Bronchial epithelial cell (primary cell): ENCODE results near the gene IFITM10. TPM values are rescaled to one million over a fixed set of nuclear protein-coding genes. Genes with fewer than 3 reads are reported as not detected.
A peak's percentile ranks its signal among the peaks of the same experiment; 100 is the strongest.

ENCODE experiments used
- DNase-seq: peaks from one replicate; pipeline ENCODE4 v3.0.0-alpha.2; 2010; ENCODE audit warnings: low read depth
- FAIRE-seq: peaks from 2 replicates; lab custom pipeline; 2011; peaks lifted over from hg19 to GRCh38; lab: Jason Lieb, UNC
- H3K27me3 ChIP-seq: 2 replicates; pipeline ENCODE4 v1.5.1; 2011; ENCODE audit warnings: low read length; ENCODE audit not compliant: control insufficient read depth, insufficient read depth
- H3K36me3 ChIP-seq: 2 replicates; pipeline ENCODE4 v1.5.1; 2011; ENCODE audit warnings: low read length; ENCODE audit not compliant: control insufficient read depth, insufficient read depth
- H3K4me3 ChIP-seq: 2 replicates; pipeline ENCODE4 v1.5.1; 2011; ENCODE audit warnings: mild to moderate bottlenecking, low read depth, low read length, control low read depth
- total RNA-seq: library from RNA; depleted of rRNA; stranded (reverse); fragments of >200 nt; gene quantifications from 2 replicates; pipeline ENCODE4 v1.2.1, GENCODE V29; 2014
- TF ChIP-seq, protein P1 (sequence below): IDR thresholded peaks from 2 replicates; pipeline ENCODE4 v1.5.1; 2011; ENCODE audit warnings: mild to moderate bottlenecking, moderate library complexity, low read length, control low read depth, inconsistent platforms; ENCODE audit not compliant: insufficient read depth, severe bottlenecking

Gene IFITM10
- total RNA-seq, 1 donor from 2014 or later, result 1.3 TPM

- Histone ChIP-seq H3K4me3 (no peak overlapping the region), H3K27me3 (no peaks in the 10 kb centered on the region), H3K36me3 (no peaks in the 10 kb centered on the region)
- no peak for DNase-seq
- FAIRE-seq, result no peak
- TF ChIP-seq, protein P1, sequence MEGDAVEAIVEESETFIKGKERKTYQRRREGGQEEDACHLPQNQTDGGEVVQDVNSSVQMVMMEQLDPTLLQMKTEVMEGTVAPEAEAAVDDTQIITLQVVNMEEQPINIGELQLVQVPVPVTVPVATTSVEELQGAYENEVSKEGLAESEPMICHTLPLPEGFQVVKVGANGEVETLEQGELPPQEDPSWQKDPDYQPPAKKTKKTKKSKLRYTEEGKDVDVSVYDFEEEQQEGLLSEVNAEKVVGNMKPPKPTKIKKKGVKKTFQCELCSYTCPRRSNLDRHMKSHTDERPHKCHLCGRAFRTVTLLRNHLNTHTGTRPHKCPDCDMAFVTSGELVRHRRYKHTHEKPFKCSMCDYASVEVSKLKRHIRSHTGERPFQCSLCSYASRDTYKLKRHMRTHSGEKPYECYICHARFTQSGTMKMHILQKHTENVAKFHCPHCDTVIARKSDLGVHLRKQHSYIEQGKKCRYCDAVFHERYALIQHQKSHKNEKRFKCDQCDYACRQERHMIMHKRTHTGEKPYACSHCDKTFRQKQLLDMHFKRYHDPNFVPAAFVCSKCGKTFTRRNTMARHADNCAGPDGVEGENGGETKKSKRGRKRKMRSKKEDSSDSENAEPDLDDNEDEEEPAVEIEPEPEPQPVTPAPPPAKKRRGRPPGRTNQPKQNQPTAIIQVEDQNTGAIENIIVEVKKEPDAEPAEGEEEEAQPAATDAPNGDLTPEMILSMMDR, result no peak
These were observed 47.9 kb downstream of the IFITM10 start for GRCh38 chr11:1702506-1702905.

GRCh38 chr11:1701091-1701807 lies 49.1 kb downstream of the IFITM10 start:
- FAIRE-seq (peak; percentile 68), DNase-seq (no peak)

DNA sequence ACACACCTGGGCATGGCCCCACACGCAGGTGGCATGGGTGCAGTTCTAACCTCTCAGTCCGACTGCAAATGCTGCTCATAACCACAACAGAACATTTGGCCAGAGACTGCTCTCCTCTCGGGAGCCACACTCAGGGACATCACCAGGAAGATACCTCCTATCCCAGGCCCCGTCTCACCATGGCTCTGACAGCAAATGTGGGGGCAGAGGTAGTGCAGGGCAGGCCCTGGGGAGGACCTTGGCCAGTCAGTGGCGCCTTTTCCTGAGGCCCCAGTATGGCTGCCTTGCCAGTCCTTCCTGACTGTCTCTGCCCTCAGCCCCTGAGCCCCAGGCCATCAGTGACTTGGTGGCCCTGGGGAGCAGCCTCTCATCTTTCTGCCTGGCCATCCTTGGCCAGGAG lies 50.6 kb downstream of the IFITM10 start:
- Histone ChIP-seq H3K4me3 (no peak overlapping the region), H3K36me3 (no peaks in the 10 kb centered on the region), H3K27me3 (no peaks in the 10 kb centered on the region)
- DNase-seq, result no peak
- FAIRE-seq, result no peak
- TF ChIP-seq, protein P1, result no peak

More at GRCh38 chr11:1701091-1701807, 49.1 kb downstream of the IFITM10 start:
- Histone ChIP-seq H3K4me3 (no peak overlapping the region), H3K27me3 (no peaks in the 10 kb centered on the region), H3K36me3 (no peaks in the 10 kb centered on the region)
- TF ChIP-seq, protein P1, result no peak

DNA sequence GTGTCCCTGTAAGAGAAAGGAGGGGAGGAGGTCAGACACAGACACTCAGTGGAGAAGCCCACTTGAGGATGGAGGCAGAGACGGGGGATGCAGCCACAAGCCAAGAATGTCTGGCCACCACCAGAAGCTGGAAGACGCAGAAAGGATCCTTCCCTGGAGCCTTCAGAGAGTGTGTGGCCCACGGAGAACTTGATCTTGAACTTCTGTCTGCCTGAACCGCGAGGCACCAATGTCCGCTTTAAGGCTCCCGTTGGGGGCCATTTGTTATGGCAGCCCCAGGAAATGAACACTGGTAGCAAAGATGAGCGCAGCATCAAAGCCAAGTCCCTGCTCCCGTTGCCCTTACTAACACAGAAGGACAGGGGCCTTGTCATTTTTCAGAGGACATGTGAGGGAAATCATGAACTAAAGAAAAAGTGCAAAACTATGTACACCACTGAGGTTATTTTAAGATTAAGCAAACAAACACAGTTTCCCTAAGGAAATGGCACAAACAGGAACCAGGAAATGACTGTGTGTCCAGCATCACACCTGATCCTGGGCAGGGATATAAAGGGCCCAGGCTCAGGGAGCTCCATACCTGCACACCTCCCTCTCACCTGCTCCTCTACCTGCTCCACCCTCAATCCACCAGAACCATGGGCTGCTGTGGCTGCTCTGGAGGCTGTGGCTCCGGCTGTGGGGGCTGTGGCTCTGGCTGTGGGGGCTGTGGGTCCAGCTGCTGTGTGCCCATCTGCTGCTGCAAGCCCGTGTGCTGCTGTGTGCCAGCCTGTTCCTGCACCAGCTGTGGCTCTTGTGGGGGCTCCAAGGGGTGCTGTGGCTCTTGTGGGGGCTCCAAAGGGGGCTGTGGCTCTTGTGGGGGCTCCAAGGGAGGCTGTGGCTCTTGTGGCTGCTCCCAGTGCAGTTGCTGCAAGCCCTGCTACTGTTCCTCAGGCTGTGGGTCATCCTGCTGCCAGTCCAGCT lies 53.5 kb downstream of the IFITM10 start, which contains the start of gene KRTAP5-6:
Gene KRTAP5-6 (plus strand): TSS at position 588 of the 963 bp plus-strand sequence. CDS start 51 bp downstream, at position 639.
- Histone ChIP-seq H3K4me3 (no peak within 1 kb of the TSS), H3K27me3 (no peaks in the 10 kb centered on the region), H3K36me3 (no peaks in the 10 kb centered on the region)
- FAIRE-seq, result no peak
- TF ChIP-seq, protein P1, result no peak
- no peak for DNase-seq

DNA sequence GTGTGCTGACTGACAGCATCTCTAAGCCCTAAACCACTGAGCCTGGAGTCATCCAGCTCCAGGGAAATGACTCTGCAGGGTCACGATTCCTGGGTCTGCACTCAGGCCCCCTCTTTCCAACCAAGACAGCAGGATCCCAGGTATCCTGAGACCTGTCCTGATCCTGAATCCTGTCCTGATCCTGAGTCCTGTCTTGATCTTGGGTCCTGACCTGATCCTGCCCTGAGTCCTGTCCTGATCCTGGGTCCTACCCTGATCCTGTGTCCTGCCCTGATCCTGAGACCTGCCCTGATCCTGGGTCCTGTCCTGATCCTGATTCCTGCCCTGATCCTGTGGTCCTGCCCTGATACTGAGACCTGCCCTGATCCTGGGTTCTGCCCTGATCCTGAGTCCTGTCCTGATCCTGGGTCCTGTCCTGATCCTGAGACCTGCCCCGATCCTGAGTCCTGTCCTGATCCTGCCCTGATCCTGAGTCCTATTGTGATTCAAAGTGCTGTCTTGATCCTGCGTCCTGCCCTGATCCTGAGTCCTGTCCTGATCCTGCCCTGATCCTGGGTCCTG lies 54.8 kb downstream of the IFITM10 start:
- H3K27me3 ChIP-seq, result no peaks in the 10 kb centered on the region
- H3K36me3 ChIP-seq, result no peaks in the 10 kb centered on the region
- TF ChIP-seq, protein P1, result no peak
- FAIRE-seq, result no peak
- no peak overlapping the region for H3K4me3 ChIP-seq
- DNase-seq, result no peak
